ENCODE results near the gene CHRD.

CHRD gene

GRCh38 chr3:184361932-184362667 is 17.8 kb upstream of the CHRD start:
- Histone ChIP-seq H3K27ac (peak overlapping the region; percentile 98), H3K4me3 (ENCODE audit: low read depth, low read length) (peak overlapping the region; percentile 82), H3K27me3 (replicated peaks) (no peaks in the 10 kb centered on the region), H3K36me3 (replicated peaks) (peaks cover 9% of the 10 kb centered on the region)
- no peak for TF ChIP-seq CTCF (IDR thresholded peaks at IDR 0.05; ENCODE audit: low read depth, low read length, missing control alignments)
- in situ Hi-C loops (cut with HindIII; ENCODE audit: low pct_ligation_motif_present, low sequenced_read_pairs): loop anchor here (25.0 kb wide), 1 partner anchor 175 kb away; no protein-coding TSS in a partner anchor
- peak; percentile 34 for DNase-seq

GRCh38 chr3:184362668-184363546 is 16.9 kb upstream of the CHRD start:
- no peaks in the 10 kb centered on the region for H3K27me3 ChIP-seq (replicated peaks)
- in situ Hi-C loops (cut with HindIII; ENCODE audit: low pct_ligation_motif_present, low sequenced_read_pairs): loop anchor here (25.0 kb wide), 1 partner anchor 174 kb away; no protein-coding TSS in a partner anchor
- peak; percentile 96 for DNase-seq
- H3K36me3 ChIP-seq (replicated peaks): peaks cover 10% of the 10 kb centered on the region
- peak overlapping the region; percentile 98 for H3K27ac ChIP-seq
- H3K4me3 ChIP-seq (ENCODE audit: low read depth, low read length): peak overlapping the region; percentile 82
- peak; percentile 78 for TF ChIP-seq CTCF (IDR thresholded peaks at IDR 0.05; ENCODE audit: low read depth, low read length, missing control alignments)

- no peaks in the 10 kb centered on the region for H3K27me3 ChIP-seq (replicated peaks)
- in situ Hi-C loops (cut with HindIII; ENCODE audit: low pct_ligation_motif_present, low sequenced_read_pairs): loop anchor here (25.0 kb wide), 1 partner anchor 171 kb away; no protein-coding TSS in a partner anchor
- no peak overlapping the region for H3K4me3 ChIP-seq (ENCODE audit: low read depth, low read length)
- no peak overlapping the region for H3K27ac ChIP-seq
- TF ChIP-seq CTCF (IDR thresholded peaks at IDR 0.05; ENCODE audit: low read depth, low read length, missing control alignments): no peak
- no peak for DNase-seq
- peaks cover 22% of the 10 kb centered on the region for H3K36me3 ChIP-seq (replicated peaks)
Observed at GRCh38 chr3:184366619-184367289, 13.1 kb upstream of the CHRD start.

- Histone ChIP-seq H3K36me3 (replicated peaks) (peaks cover 22% of the 10 kb centered on the region), H3K27me3 (replicated peaks) (no peaks in the 10 kb centered on the region), H3K27ac (no peak overlapping the region), H3K4me3 (ENCODE audit: low read depth, low read length) (no peak overlapping the region)
- in situ Hi-C loops (cut with HindIII; ENCODE audit: low pct_ligation_motif_present, low sequenced_read_pairs): loop anchor here (25.0 kb wide), 1 partner anchor 169 kb away; no protein-coding TSS in a partner anchor
- no peak for TF ChIP-seq CTCF (IDR thresholded peaks at IDR 0.05; ENCODE audit: low read depth, low read length, missing control alignments)
- no peak for DNase-seq
Observed at GRCh38 chr3:184368116-184368515, 11.7 kb upstream of the CHRD start.

GRCh38 chr3:184368586-184369183 is 11.2 kb upstream of the CHRD start:
- Histone ChIP-seq H3K4me3 (ENCODE audit: low read depth, low read length) (no peak overlapping the region), H3K36me3 (replicated peaks) (peaks cover 22% of the 10 kb centered on the region), H3K27me3 (replicated peaks) (no peaks in the 10 kb centered on the region), H3K27ac (peak overlapping the region; percentile 39)
- no peak for TF ChIP-seq CTCF (IDR thresholded peaks at IDR 0.05; ENCODE audit: low read depth, low read length, missing control alignments)
- peak; percentile 52 for DNase-seq
- in situ Hi-C loops (cut with HindIII; ENCODE audit: low pct_ligation_motif_present, low sequenced_read_pairs): loop anchor here (25.0 kb wide), 1 partner anchor 169 kb away; no protein-coding TSS in a partner anchor
